Stimulated activated CD4-positive, alpha-beta T cell treated with anti-CD3 and anti-CD28 coated beads, TNF-alpha, amount 100 ng/mL, for 1 hour (primary cell): ENCODE measurements around the gene PSMA4.
A peak's percentile ranks its signal among the peaks of the same experiment; 100 is the strongest.
"Not testable (repeated sequence)": the region's sequence is repeated elsewhere in the genome, so short reads cannot be mapped to it uniquely, and the experiment has no call there.

ENCODE experiments used
- DNase-seq, 3 donors: peaks; one replicate each; pipeline ENCODE4 v3.0.0-alpha.2; 2020; ENCODE audit warnings: low read depth in 3 of 3, low spot score in 1 of 3

The PSMA4 gene

DNA sequence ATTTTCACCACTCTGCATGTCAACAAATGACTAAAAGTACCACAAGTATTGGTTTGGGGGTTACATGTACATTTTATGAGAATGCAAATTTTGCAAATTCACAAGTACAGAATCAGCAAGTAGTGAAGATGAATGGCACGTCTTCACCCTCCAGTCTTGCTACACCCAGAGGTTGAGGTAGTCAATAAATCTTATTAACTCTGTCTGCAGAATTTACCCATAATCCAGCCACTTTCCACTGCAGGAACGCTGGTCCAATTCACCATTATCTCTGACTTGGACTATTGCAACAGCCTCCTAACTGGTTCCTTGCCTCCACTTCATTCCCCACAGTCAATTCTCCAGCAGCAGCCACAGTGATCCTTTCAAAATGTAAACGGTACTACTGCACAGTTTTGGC is 10.6 kb downstream of the PSMA4 start:
- DNase-seq = no peak

DNA sequence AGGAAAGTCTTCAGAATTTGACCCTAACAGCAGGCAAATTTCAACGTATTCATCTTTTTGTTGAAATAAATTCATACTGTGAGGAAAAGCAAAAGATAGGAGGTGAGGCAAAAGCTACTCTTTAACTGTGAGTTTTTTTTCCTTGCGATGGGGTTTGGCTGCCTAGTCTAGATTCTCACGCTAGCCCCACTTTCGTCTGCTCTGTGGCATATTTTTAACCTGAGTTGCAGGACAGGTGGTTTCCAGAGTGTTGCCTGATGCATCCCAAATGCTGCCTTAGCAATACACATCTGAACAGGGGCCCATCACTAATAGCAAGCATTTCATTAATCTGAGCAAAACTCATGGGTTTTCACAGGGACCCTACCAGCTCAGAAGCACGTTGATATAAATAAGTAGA is 11.7 kb downstream of the PSMA4 start:
- DNase-seq = no peak

DNA sequence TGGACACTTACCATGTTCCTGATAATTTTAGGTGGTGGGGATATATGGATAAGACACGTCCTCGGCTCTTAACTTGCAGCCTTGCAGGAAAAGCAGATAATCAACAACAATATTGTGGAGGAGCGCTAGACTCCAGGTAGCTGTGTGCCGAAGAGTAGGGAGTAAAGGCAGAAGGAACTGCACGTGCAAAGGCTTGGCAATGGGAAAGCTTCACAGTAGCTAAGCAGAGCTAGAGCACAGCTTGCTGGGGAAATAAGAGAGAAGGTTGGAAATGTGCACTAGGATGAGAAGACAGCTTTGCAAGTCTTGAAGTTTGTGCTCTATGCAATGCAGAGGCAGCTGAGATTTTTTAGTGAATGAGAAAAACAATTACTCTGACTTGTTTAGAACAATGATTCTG is 12.4 kb downstream of the PSMA4 start:
- no peak for DNase-seq

DNA sequence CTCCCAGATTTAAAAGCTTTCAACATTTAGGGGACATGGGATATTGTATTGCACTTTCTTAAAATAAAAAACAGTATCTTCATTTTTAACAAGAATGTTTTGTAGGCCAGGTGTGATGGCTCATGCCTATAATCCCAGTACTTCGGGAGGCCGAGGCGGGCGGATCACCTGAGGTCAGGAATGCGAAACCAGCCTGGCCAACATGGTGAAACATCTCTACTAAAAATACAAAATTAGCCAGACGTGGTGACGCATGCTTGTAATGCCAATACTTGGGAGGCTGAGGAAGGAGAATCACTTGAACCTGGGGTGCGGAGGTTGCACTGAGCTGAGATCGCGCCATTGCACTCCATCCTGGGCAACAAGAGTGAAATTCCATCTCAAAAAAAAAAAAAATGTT is 20.0 kb downstream of the PSMA4 start:
- not testable (repeated sequence) for DNase-seq

DNA sequence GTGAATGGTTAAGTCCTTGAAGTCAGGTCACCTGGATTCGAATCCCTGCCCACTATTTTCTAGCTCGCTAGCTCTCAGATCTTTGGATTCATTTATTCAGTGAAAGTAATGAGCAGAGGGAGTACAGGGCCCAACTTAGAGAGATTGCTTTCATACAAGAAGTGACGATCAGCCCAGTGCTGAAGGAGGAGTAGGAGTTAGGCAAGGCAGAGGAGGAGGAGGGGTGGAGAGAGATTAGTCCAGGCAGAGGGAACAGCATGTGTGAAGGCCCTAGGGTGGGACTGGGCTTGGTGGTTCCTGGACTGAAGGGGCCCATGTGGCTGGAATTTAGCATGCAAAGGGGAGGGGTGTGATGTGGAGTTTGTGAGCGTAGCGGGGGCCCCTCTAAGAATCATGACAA is 21.2 kb downstream of the PSMA4 start:
- no peak for DNase-seq

DNA sequence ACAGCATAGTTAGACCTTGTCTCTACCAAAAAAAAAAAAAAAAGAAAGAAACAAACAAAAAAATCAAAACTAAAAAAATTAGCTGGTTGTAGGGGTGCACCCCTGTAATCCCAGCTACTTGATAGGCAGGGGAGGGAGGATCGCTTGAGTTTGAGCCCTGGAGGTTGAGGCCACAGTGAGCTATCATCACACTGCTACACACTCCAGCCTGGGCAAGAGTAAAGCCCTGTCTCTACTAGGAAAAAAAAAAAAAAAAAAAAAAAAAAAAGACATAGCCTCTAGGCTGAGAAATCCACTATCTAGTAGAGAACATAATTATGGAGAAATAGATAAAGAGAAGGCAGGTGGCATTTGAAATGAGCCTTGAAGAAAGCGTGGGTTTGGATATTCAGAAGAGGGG is 22.8 kb downstream of the PSMA4 start:
- no peak for DNase-seq

DNA sequence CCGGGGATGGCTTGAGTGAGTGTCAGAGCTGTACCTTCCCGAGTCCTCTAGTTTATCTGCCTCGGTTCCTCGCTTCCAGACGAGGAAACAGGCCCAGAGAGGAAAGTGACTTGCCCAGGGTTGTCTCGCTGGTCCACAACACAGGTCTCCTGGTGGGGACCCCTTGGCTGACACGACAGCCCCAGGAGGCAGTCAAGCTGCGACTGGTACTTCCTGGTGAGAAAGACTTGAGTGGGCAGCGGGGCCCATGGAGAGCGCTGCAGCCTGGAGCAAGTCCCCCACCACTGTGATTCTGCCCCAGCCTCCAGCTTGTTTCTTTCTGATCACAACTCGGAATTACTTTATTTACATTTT is 24.5 kb downstream of the PSMA4 start:
- DNase-seq = no peak

DNA sequence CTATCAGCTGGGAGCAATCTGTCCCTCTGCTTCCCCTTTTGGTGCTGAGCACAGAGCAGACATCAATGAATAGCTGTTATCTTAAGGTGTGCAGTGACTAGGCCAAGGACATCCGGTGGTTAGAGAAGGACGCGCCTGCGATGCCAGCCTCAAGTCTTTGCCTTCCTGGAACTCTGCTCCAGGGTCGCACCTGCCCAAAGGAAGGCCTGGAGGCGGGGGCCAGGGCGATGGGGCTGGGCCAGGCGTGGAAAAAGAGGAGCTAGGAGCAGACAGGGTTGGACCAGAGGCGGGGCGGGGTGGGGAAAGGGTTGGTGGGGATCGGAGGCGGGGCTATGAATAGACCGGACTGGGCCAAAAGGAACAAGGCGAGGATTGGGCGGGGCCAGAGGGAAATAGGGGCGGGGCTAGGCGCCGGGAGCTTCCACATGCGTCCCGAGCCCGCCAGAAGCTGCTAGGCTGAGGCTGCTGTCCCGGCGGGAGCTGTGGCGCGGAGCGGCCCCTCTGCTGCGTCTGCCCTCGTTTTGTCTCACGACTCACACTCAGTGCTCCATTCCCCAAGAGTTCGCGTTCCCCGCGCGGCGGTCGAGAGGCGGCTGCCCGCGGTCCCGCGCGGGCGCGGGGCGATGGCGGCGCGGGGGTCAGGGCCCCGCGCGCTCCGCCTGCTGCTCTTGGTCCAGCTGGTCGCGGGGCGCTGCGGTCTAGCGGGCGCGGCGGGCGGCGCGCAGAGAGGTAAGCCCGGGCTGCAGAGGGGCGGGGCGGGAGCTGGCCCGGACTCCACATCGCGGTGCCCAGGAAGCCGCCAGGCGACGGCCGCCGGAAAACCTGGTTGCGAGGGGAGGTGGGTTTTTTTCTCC is 25.1 kb downstream of the PSMA4 start, which contains the start of gene CHRNA5:
TSS of gene CHRNA5 (plus strand) at position 424 of the 854 bp plus-strand sequence. CDS start at position 624, 200 bp downstream.
- peak; percentile 3 to 71 (median 33) for DNase-seq

DNA sequence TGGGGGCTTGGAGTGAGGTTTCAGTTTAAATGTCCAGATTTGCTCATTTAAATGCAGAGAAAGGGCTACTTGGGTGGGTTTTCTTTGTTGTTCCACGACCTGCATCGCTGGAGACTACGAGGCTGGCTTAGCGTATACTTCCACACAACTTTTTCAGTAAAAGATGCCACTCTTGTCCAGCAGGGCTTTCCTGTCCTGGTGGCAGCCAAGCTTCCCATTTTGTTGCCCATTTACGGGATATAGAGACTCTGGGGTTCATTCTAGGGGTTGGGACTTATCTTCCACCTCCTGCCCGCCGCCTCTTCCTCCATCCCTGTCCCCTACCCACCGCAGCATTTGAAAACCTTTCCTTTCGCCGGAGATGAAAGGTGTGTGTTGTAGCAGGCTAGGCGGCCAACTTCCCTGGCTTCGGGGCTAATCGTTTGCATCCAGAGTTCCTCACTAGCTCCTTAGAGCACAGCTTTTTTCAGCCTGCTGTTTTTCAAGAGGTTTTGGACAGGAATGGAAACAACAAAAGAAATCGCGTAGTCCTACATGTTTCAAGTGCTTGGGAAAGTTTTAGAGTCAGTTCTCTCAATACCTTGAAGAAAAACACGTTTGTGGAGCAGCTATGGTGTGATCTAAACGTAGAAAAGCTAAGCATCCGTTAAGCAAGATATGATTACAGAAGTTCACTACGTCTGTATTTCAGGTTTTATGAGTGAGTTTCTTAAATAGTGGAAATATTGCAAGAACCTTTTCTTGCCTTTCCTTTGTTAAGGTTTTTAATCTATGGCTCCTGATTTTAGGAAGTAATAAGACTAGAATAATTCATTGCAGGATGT is 25.9 kb downstream of the PSMA4 start:
- DNase-seq = no peak

DNA sequence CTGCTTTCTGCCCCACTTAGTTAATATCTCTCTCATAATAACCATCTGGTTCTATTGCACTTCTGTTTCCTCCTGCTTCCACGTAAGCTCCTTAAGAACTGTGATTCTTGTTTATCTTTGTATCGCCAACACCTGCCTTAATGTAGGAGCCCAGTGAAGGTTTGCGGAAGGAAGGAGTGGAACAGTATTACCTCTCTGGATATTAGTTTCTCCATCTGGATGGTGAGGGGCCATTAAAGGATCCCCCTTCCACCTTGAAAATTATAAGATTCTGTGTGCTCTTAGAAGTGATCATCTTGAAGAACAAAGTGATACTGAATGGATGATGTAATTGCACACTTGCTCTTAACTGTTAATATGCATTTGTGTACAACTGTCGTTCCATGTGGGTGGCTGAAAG is 27.3 kb downstream of the PSMA4 start:
- DNase-seq = no peak

DNA sequence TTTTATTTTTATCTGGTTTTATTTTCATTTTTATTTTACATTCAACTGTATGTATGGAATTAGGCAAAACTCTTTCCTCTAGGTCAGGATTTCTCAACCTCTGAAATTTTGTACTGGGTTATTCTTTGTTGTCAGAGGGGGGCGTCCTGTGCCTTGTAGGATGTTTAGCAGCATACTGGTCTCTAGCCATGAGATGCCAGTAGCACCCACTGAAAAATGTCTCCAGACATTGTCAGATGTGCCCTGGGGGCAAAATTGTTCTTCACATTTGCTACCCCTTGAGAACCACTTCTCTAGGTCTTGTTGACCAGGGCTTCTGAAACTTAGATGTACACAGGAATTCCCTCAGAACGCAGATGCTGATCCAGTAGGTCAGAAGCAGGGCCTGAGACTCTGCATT is 30.5 kb downstream of the PSMA4 start:
- DNase-seq = no peak

DNA sequence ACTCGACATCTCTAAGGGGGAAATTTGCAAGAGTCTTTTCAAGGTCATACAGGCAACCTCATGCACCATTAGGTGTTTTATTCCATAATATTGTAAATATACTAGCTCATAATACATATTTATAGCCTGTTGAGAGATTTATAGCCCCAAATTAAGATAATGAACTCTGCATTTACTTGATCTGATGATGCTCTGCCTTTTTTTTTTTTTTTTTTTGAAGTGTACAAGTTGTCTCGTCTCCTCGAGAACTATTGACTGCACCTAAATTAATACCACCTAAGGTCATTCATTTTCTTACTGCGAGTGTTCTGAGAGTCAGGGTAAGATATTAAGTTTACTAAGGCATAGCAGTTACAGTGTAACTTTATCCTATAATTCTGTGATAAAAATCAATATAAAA is 31.1 kb downstream of the PSMA4 start:
- no peak for DNase-seq

DNA sequence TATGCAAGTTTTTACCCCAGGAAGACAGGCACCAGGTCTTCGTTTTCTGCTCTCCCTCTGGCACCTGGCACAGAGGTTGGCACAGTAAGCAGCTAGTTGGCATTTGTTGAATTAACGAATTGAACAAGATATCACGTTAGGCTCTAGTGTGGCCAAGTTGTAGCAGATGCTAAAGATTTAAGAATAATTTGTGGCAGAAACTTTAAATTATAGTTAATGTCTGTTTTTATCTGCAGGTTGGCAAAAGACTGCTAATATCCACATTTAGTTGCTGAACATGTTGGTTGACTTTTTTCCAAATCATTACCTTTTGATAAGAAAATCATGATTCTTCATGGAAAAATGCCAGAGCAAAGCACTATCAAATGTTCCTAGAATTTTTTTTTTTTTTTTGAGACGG is 33.2 kb downstream of the PSMA4 start:
- no peak for DNase-seq

DNA sequence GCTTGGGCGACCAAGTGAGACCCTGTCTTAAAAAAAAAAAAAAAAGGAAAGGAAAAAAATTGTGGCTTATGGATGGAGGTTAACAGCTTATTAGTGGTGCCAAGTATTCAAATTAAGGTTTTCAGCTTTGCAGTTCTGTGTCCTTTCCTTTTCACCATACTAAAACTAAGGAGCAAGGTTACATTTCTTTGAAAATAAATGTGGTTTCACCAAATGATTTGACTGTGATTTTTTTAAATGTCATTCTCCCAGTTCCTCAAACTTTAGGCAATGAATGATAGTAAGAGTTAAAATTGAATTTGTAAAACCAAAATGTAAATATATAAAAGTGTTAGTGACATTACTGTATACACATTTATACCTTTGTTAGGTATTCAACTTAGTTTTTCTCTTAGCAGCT is 34.7 kb downstream of the PSMA4 start:
- no peak for DNase-seq

DNA sequence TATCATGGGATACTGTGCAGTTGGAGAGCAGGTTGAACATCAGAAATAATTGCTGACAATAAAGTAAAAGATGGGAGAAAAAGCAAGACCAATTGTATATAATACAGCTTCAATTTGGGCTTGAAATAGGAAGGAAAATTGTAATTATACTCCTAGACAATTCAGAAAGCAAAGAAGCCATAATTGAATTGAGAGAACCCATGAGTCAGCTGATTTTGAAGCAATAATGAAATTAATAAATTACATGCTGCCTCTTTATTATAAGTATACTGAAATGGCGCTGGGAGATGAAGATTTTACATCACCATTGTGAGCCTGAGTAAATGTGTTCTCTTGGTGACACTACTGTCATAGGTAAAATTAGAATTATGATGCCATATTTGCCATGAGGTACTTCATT is 57.3 kb downstream of the PSMA4 start:
- no peak for DNase-seq

DNA sequence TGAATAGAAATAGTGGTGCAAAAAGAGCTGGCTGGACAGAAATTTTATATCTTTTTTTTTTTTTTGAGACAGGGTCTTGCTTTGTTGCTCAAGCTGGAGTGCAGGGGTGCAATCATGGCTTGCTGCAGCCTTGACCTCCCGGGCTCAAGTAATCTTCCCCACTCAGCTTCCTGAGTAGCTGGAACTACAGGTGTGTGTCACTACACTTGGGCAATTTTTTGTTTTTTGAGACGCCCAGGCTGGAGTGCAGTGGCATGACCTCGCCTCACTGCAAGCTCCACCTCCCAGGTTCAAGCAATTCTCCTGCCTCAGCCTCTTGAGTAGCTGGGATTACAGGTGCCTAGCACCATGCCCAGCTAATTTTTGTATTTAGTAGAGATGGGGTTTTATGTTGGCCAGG is 58.1 kb downstream of the PSMA4 start:
- no peak for DNase-seq

DNA sequence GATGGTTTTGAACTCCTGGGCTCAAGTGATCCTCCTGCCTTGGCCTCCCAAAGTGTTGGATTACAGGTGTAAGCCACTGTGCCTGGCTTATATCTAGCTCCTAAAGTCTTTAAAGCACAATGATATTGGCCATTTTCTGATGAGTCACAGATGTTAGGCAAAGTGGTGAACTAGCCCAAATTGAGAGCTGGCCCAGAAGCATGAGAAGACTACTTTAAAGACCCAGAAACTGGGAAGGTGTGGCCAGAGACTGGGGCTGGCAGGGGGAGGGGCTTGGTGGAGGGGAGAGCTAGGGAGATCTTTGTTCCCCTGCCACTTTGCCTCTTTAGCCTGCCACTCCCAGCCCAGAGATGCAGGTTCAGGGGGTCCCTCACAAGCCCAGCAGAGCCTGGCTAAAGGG is 58.9 kb downstream of the PSMA4 start:
- no peak for DNase-seq
